ENCODE measurements around the gene PCED1B. TPM values are rescaled to one million over a fixed set of nuclear protein-coding genes. Genes with fewer than 3 reads are reported as not detected.

The PCED1B gene
- total and polyA plus RNA-seq, 2 experiments from 2014 or later, result 5.1 to 6.6 TPM

DNA sequence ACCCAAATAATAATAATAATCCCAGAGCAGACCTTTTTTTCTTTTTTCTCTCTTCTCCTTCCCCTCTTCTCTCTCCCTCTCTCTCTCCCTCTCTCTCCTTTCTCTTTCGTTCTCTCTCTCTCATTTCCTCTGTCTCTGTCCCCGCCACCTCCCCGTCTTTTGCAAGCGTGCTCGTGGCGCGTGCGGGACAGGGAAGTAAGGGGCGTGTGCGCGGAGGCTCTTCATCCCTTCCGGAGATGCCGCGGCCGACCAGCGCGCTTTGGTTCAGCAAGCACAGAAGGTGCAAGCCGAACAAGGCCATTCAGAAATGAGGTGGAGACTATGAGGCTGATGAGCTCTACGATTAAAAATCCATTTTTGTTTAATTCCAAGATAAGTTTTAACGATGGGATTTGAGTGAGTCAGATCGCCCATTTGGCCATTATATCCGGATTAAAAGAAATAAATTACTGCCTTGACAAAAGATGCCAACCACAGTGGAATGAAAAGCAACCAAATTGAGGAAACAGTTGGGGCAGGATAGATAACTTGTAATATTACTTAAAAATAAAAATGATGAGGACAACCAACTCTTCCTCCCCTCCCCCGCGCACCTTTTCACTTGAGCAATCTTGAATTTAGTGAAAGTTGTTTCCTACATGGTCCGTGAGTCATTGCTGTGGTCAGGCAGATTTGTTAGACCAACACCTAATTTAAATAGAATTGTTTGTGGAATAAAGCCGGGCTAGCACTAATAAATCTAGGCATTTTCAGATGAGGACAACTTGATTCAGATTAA is 1.5 kb downstream of the PCED1B start (continued):
- TF ChIP-seq, protein P1, sequence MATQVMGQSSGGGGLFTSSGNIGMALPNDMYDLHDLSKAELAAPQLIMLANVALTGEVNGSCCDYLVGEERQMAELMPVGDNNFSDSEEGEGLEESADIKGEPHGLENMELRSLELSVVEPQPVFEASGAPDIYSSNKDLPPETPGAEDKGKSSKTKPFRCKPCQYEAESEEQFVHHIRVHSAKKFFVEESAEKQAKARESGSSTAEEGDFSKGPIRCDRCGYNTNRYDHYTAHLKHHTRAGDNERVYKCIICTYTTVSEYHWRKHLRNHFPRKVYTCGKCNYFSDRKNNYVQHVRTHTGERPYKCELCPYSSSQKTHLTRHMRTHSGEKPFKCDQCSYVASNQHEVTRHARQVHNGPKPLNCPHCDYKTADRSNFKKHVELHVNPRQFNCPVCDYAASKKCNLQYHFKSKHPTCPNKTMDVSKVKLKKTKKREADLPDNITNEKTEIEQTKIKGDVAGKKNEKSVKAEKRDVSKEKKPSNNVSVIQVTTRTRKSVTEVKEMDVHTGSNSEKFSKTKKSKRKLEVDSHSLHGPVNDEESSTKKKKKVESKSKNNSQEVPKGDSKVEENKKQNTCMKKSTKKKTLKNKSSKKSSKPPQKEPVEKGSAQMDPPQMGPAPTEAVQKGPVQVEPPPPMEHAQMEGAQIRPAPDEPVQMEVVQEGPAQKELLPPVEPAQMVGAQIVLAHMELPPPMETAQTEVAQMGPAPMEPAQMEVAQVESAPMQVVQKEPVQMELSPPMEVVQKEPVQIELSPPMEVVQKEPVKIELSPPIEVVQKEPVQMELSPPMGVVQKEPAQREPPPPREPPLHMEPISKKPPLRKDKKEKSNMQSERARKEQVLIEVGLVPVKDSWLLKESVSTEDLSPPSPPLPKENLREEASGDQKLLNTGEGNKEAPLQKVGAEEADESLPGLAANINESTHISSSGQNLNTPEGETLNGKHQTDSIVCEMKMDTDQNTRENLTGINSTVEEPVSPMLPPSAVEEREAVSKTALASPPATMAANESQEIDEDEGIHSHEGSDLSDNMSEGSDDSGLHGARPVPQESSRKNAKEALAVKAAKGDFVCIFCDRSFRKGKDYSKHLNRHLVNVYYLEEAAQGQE (IDR thresholded peaks at IDR 0.05; ENCODE audit: unreplicated experiment), result no peak

DNA sequence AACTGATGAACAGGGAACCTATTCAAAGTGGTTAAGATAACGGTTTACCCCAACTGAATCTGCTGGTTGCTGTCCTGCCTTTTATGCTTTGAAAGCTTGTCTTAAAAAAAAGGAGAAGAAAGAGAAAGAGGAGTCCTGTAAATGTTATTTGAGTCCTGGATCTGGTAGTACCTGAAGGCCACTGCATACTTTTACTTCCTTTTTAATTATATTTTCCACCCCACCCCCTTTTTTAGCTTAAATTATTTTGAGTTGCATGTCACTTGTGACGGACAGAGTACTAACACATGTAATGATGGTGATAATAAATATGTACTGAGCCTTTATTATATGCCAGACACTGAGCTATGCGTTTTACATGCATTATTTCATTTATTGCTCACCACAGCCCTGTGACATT is 2.9 kb downstream of the PCED1B start:
- peaks cover 34% of the 10 kb centered on the region for H3K27me3 ChIP-seq (ENCODE audit: insufficient read depth)
- no peak overlapping the region for H3K4me3 Mint-ChIP-seq
- peaks cover 44% of the 10 kb centered on the region for H3K4me1 ChIP-seq (ENCODE audit: insufficient read depth)
- H3K27ac ChIP-seq (ENCODE audit: low read depth), result no peak overlapping the region
- no peak overlapping the region for H3K27ac Mint-ChIP-seq
- ATAC-seq (no peak), DNase-seq (ENCODE audit: low spot score) (no peak)
- H3F3A ChIP-seq (replicated peaks; ENCODE audit: low read depth), result no peaks in the 10 kb centered on the region
- no peak overlapping the region for H2AFZ ChIP-seq
- H3K27me3 Mint-ChIP-seq (ENCODE audit: insufficient read depth, low read depth, poor library complexity), result peaks cover 21% of the 10 kb centered on the region
- no peak for TF ChIP-seq ZNF331 (CRISPR knock-in tag; IDR thresholded peaks at IDR 0.05; ENCODE audit: low read depth)
- no peak for TF ChIP-seq ZNF114 (CRISPR knock-in tag; IDR thresholded peaks at IDR 0.05)
- TF ChIP-seq NANOG (IDR thresholded peaks at IDR 0.05; ENCODE audit: borderline replicate concordance), result no peak
- TF ChIP-seq, protein P2, sequence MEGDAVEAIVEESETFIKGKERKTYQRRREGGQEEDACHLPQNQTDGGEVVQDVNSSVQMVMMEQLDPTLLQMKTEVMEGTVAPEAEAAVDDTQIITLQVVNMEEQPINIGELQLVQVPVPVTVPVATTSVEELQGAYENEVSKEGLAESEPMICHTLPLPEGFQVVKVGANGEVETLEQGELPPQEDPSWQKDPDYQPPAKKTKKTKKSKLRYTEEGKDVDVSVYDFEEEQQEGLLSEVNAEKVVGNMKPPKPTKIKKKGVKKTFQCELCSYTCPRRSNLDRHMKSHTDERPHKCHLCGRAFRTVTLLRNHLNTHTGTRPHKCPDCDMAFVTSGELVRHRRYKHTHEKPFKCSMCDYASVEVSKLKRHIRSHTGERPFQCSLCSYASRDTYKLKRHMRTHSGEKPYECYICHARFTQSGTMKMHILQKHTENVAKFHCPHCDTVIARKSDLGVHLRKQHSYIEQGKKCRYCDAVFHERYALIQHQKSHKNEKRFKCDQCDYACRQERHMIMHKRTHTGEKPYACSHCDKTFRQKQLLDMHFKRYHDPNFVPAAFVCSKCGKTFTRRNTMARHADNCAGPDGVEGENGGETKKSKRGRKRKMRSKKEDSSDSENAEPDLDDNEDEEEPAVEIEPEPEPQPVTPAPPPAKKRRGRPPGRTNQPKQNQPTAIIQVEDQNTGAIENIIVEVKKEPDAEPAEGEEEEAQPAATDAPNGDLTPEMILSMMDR (conservative IDR thresholded peaks at IDR 0.05; ENCODE audit: low read depth in 2 of 2), result no peak
- no peak for TF ChIP-seq STAT1 (IDR thresholded peaks at IDR 0.05; ENCODE audit: unreplicated experiment)
- TF ChIP-seq, protein P3, sequence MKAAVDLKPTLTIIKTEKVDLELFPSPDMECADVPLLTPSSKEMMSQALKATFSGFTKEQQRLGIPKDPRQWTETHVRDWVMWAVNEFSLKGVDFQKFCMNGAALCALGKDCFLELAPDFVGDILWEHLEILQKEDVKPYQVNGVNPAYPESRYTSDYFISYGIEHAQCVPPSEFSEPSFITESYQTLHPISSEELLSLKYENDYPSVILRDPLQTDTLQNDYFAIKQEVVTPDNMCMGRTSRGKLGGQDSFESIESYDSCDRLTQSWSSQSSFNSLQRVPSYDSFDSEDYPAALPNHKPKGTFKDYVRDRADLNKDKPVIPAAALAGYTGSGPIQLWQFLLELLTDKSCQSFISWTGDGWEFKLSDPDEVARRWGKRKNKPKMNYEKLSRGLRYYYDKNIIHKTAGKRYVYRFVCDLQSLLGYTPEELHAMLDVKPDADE (IDR thresholded peaks at IDR 0.05), result no peak
- TF ChIP-seq EZH2phosphoT487 (IDR thresholded peaks at IDR 0.05; ENCODE audit: unreplicated experiment), result no peak
- TF ChIP-seq POLR2AphosphoS5 (IDR thresholded peaks at IDR 0.05; ENCODE audit: low read depth), result no peak
- TF ChIP-seq, protein P1 (IDR thresholded peaks at IDR 0.05; ENCODE audit: unreplicated experiment), result no peak
- no peak for TF ChIP-seq EZH2 (IDR thresholded peaks at IDR 0.05; ENCODE audit: low read depth, unreplicated experiment)
- H3K4me3 ChIP-seq, result no peak overlapping the region
- no peaks in the 10 kb centered on the region for H3K9me3 Mint-ChIP-seq
- H3K36me3 ChIP-seq (ENCODE audit: insufficient read depth), result no peaks in the 10 kb centered on the region
- no peaks in the 10 kb centered on the region for H4K20me1 ChIP-seq (replicated peaks; ENCODE audit: insufficient read depth)
- peaks cover 55% of the 10 kb centered on the region for H3K4me1 Mint-ChIP-seq
- no peak overlapping the region for H3K4me2 ChIP-seq
- no peaks in the 10 kb centered on the region for H3K9me2 ChIP-seq (ENCODE audit: insufficient read depth)
- H3K79me2 ChIP-seq (replicated peaks; ENCODE audit: insufficient read depth), result no peaks in the 10 kb centered on the region
- H3K36me3 Mint-ChIP-seq (ENCODE audit: low read depth), result no peaks in the 10 kb centered on the region

Data from GM23338 (cell line).